ENCODE measurements around the gene CPNE7. TPM values are rescaled to one million over a fixed set of nuclear protein-coding genes. Genes with fewer than 3 reads are reported as not detected.

CPNE7 gene
- total and polyA plus RNA-seq, 2 of the 13 experiments (the other 11 are each of a cell fraction or from before 2014, with no cell fraction given), result 0.59 TPM; not detected in 1

DNA sequence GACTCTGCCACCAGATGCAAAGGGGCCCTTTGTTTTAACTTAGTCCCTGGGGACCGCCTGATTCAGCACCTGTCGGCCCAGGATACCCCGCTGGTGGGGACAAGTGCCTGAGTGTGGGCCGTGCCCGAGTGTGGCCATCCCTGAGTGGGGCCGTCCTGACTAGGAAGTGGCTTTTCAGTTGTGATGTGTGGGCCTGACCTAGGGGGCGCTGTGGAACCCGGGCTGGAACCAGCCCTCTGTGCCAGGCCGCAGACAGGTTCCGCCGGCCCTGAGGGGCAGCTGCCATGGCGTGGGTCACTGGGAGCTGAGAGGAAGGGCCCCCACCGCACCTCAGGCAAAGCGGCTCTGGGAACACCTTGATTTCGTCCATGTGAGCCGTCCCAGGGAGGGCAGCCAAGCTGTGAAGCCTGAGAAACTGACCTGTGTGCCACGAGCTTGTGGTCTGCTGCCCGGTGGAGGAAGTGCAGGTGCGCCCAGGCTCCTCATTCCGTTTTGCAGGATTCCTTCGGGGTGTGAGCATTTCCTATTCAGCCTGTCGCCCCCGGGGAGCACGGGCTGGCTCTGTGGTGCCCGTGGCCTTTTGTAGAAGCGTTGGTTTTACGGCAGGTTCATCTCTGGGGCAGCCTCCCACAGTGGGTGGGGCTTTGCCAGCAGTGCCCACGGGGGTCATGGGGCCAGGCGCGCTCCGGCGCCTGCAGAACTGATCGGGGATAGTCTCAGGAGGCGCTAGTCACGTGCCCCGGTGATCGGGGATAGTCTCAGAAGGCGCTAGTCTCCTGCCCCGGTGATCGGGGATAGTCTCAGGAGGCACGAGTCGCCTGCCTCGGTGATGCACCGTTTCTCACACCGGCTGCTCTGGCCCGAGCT is 9.8 kb upstream of the CPNE7 start (continued):
- TF ChIP-seq, protein P1, sequence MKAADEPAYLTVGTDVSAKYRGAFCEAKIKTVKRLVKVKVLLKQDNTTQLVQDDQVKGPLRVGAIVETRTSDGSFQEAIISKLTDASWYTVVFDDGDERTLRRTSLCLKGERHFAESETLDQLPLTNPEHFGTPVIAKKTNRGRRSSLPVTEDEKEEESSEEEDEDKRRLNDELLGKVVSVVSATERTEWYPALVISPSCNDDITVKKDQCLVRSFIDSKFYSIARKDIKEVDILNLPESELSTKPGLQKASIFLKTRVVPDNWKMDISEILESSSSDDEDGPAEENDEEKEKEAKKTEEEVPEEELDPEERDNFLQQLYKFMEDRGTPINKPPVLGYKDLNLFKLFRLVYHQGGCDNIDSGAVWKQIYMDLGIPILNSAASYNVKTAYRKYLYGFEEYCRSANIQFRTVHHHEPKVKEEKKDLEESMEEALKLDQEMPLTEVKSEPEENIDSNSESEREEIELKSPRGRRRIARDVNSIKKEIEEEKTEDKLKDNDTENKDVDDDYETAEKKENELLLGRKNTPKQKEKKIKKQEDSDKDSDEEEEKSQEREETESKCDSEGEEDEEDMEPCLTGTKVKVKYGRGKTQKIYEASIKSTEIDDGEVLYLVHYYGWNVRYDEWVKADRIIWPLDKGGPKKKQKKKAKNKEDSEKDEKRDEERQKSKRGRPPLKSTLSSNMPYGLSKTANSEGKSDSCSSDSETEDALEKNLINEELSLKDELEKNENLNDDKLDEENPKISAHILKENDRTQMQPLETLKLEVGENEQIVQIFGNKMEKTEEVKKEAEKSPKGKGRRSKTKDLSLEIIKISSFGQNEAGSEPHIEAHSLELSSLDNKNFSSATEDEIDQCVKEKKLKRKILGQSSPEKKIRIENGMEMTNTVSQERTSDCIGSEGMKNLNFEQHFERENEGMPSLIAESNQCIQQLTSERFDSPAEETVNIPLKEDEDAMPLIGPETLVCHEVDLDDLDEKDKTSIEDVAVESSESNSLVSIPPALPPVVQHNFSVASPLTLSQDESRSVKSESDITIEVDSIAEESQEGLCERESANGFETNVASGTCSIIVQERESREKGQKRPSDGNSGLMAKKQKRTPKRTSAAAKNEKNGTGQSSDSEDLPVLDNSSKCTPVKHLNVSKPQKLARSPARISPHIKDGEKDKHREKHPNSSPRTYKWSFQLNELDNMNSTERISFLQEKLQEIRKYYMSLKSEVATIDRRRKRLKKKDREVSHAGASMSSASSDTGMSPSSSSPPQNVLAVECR (CRISPR knock-in tag; IDR thresholded peaks at IDR 0.05; ENCODE audit: borderline replicate concordance), result peak; percentile 51; the same call in 1 of the 2 replicates
- peak; percentile 97 for TF ChIP-seq HNRNPL (IDR thresholded peaks at IDR 0.05; ENCODE audit: low read depth, low read length)
- peak; percentile 86 for TF ChIP-seq RBFOX2 (IDR thresholded peaks at IDR 0.05; ENCODE audit: low read depth, low read length)
- TF ChIP-seq, protein P2, sequence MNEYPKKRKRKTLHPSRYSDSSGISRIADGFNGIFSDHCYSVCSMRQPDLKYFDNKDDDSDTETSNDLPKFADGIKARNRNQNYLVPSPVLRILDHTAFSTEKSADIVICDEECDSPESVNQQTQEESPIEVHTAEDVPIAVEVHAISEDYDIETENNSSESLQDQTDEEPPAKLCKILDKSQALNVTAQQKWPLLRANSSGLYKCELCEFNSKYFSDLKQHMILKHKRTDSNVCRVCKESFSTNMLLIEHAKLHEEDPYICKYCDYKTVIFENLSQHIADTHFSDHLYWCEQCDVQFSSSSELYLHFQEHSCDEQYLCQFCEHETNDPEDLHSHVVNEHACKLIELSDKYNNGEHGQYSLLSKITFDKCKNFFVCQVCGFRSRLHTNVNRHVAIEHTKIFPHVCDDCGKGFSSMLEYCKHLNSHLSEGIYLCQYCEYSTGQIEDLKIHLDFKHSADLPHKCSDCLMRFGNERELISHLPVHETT (CRISPR knock-in tag; conservative IDR thresholded peaks at IDR 0.05), result 0 out of 2 replicates have a peak, but pooled peaks have one; percentile 16
- peak; percentile 61 for TF ChIP-seq ZNF777 (CRISPR knock-in tag; IDR thresholded peaks at IDR 0.05)
- TF ChIP-seq, protein P3, sequence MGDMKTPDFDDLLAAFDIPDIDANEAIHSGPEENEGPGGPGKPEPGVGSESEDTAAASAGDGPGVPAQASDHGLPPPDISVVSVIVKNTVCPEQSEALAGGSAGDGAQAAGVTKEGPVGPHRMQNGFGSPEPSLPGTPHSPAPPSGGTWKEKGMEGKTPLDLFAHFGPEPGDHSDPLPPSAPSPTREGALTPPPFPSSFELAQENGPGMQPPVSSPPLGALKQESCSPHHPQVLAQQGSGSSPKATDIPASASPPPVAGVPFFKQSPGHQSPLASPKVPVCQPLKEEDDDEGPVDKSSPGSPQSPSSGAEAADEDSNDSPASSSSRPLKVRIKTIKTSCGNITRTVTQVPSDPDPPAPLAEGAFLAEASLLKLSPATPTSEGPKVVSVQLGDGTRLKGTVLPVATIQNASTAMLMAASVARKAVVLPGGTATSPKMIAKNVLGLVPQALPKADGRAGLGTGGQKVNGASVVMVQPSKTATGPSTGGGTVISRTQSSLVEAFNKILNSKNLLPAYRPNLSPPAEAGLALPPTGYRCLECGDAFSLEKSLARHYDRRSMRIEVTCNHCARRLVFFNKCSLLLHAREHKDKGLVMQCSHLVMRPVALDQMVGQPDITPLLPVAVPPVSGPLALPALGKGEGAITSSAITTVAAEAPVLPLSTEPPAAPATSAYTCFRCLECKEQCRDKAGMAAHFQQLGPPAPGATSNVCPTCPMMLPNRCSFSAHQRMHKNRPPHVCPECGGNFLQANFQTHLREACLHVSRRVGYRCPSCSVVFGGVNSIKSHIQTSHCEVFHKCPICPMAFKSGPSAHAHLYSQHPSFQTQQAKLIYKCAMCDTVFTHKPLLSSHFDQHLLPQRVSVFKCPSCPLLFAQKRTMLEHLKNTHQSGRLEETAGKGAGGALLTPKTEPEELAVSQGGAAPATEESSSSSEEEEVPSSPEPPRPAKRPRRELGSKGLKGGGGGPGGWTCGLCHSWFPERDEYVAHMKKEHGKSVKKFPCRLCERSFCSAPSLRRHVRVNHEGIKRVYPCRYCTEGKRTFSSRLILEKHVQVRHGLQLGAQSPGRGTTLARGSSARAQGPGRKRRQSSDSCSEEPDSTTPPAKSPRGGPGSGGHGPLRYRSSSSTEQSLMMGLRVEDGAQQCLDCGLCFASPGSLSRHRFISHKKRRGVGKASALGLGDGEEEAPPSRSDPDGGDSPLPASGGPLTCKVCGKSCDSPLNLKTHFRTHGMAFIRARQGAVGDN (CRISPR knock-in tag; IDR thresholded peaks at IDR 0.05), result peak; percentile 83
- TF ChIP-seq DR1 (CRISPR knock-in tag; IDR thresholded peaks at IDR 0.05), result peak; percentile 48
- no peak for TF ChIP-seq ZNF253 (CRISPR knock-in tag; IDR thresholded peaks at IDR 0.05; ENCODE audit: borderline replicate concordance)
- TF ChIP-seq, protein P4, sequence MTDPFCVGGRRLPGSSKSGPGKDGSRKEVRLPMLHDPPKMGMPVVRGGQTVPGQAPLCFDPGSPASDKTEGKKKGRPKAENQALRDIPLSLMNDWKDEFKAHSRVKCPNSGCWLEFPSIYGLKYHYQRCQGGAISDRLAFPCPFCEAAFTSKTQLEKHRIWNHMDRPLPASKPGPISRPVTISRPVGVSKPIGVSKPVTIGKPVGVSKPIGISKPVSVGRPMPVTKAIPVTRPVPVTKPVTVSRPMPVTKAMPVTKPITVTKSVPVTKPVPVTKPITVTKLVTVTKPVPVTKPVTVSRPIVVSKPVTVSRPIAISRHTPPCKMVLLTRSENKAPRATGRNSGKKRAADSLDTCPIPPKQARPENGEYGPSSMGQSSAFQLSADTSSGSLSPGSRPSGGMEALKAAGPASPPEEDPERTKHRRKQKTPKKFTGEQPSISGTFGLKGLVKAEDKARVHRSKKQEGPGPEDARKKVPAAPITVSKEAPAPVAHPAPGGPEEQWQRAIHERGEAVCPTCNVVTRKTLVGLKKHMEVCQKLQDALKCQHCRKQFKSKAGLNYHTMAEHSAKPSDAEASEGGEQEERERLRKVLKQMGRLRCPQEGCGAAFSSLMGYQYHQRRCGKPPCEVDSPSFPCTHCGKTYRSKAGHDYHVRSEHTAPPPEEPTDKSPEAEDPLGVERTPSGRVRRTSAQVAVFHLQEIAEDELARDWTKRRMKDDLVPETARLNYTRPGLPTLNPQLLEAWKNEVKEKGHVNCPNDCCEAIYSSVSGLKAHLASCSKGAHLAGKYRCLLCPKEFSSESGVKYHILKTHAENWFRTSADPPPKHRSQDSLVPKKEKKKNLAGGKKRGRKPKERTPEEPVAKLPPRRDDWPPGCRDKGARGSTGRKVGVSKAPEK (CRISPR knock-in tag; IDR thresholded peaks at IDR 0.05; ENCODE audit: borderline replicate concordance), result no peak
- TF ChIP-seq SMYD3 (CRISPR knock-in tag; IDR thresholded peaks at IDR 0.05), result peak; percentile 70; the same call in 1 of the 2 replicates
- TF ChIP-seq, protein P5, sequence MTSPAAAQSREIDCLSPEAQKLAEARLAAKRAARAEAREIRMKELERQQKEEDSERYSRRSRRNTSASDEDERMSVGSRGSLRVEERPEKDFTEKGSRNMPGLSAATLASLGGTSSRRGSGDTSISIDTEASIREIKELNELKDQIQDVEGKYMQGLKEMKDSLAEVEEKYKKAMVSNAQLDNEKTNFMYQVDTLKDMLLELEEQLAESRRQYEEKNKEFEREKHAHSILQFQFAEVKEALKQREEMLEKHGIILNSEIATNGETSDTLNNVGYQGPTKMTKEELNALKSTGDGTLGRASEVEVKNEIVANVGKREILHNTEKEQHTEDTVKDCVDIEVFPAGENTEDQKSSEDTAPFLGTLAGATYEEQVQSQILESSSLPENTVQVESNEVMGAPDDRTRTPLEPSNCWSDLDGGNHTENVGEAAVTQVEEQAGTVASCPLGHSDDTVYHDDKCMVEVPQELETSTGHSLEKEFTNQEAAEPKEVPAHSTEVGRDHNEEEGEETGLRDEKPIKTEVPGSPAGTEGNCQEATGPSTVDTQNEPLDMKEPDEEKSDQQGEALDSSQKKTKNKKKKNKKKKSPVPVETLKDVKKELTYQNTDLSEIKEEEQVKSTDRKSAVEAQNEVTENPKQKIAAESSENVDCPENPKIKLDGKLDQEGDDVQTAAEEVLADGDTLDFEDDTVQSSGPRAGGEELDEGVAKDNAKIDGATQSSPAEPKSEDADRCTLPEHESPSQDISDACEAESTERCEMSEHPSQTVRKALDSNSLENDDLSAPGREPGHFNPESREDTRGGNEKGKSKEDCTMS (CRISPR knock-in tag; conservative IDR thresholded peaks at IDR 0.05), result no peak

Data from HepG2 (cell line).